ENCODE data around the gene STARD9.
"Not testable (repeated sequence)": the region's sequence is repeated elsewhere in the genome, so short reads cannot be mapped to it uniquely, and the experiment has no call there.

Gene STARD9

DNA sequence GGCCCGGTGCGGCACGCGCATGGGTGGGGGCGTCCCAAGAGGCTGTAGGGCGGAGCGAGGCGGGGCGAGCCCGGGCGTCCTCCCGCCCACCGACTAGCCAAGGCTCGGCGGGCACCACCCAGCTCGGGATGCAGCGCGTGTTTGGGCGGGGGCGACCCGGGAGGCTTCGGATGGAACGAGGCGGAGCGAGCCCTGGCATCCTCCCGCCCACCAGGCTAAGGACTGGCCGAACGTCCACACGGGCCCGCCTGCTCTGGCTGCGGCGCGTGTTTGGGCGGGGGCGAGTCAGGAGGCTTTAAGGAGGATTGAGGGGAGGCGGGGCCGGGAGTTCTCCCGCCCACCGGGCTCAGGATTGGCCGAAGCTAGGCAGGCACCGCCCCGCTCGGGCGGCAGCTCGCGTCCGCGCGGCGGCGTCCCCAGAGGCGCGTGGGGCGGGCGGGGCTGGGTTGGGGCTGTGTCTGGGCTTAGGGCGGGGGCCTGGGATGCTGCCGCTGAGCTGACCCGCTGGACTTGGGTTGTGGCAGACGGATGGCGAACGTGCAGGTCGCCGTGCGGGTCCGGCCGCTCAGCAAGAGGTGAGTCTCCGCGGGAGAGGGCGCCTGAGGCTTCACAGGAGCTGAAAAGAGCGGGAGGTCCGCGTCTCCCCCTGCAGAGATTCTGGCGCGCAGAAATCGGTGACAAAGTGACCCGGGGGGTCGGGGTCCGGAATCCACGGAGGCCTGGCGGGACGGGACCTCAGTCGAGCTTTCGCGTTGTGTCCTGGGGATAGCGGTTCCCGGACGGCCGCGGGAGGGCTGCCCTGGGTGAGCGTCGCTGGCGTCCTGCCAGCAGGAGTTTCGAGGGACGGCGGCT is at the start of gene STARD9:
STARD9 (plus strand) TSS at position 419 of the 852 bp plus-strand sequence; CDS start at position 529, 110 bp downstream.
- Histone ChIP-seq H3K9me3 (ENCODE audit: control insufficient read depth, insufficient read depth, low read length) (no peaks in the 10 kb centered on the region), H3K9ac (ENCODE audit: low read depth, low read length) (peak within 1 kb of the TSS; percentile 91), H3K4me1 (ENCODE audit: insufficient read depth, low read length) (no peaks in the 10 kb centered on the region; the same call in 1 of the 2 replicates), H3K36me3 (ENCODE audit: insufficient read depth, low read length) (no peaks in the 10 kb centered on the region)

DNA sequence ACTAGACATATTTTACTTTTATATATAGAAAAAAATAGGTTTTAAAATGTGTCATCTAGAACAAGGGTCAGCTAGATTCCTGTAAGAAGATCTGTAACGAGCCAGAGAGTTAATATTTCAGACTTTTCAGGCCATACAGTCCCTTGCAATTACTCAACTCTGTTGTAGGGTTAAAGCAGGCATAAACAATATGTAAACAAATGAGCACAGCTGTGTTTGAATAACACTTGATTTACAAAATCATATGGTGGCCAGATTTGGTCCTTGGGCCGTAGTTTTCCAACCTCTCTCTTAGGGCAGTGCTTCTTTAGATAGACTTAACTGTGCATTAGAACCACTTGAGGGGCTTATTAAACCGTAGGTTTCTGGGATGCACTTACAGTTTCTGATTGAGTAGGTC is 46.4 kb upstream of the STARD9 start:
- Histone ChIP-seq H3K9ac (ENCODE audit: low read depth, low read length) (no peak overlapping the region), H3K9me3 (ENCODE audit: control insufficient read depth, insufficient read depth, low read length) (no peaks in the 10 kb centered on the region), H3K4me1 (ENCODE audit: insufficient read depth, low read length) (no peaks in the 10 kb centered on the region), H3K36me3 (ENCODE audit: insufficient read depth, low read length) (peaks cover 2% of the 10 kb centered on the region)

DNA sequence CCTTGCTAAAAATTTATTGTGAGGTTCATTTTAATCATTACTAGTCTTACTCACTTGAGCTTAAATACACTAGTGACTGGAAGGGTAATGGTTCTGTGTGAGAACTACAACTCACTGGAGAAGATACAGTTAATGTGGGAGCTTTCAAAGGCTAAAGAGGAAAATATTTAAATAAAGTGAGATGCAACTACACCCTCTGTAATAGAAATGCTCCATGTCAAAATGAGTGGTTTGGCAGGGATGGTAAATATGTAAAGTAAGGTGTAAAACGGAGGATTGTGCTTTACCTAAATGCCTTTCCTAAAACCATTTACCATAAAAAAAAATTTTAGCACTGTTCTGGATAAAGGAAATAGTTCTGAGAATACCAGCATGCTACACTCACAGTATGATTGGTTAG is 42.2 kb upstream of the STARD9 start:
- Histone ChIP-seq H3K36me3 (ENCODE audit: insufficient read depth, low read length) (peaks cover 2% of the 10 kb centered on the region), H3K9me3 (ENCODE audit: control insufficient read depth, insufficient read depth, low read length) (no peaks in the 10 kb centered on the region), H3K9ac (ENCODE audit: low read depth, low read length) (no peak overlapping the region), H3K4me1 (ENCODE audit: insufficient read depth, low read length) (no peaks in the 10 kb centered on the region)

DNA sequence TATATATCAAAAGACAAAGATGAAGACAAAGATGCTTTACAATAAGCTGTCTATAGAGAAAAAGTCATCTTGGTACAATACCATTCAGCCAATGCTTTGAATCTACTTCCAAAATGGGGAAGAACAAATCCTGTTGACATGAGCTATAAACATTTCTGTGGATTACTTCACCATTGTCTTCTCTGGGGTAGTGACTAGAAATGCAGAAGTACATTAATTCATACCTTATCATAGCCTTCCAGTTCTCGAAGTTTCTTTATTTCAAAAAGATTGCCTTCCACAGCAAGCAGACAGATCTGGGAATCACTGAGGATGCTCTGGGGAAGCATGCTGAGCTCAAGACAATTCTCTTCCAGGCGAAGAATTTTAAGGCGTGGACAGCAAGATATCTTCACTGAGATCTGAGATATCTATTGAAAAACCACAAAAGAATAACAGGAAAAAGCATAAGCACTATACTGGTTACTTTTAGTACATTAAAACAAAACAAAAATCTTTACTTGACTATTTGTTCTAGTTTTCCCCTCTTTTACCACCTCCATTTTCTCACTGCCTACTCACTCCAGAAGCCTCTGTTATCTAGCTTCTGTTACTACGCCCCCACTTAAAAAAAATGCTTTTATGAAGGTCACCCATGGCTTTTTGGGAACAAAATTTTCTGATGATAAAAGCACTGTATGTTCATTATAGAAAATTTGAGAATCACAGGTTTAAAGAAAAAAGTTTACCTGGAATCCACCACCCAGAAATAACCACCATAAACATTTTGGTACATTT is 30.4 kb upstream of the STARD9 start:
- H3K36me3 ChIP-seq (ENCODE audit: insufficient read depth, low read length) = peaks cover 4% of the 10 kb centered on the region; the same call in 1 of the 2 replicates
- no peaks in the 10 kb centered on the region for H3K9me3 ChIP-seq (ENCODE audit: control insufficient read depth, insufficient read depth, low read length)
- H3K4me1 ChIP-seq (ENCODE audit: insufficient read depth, low read length) = no peaks in the 10 kb centered on the region
- H3K9ac ChIP-seq (ENCODE audit: low read depth, low read length) = no peak overlapping the region

DNA sequence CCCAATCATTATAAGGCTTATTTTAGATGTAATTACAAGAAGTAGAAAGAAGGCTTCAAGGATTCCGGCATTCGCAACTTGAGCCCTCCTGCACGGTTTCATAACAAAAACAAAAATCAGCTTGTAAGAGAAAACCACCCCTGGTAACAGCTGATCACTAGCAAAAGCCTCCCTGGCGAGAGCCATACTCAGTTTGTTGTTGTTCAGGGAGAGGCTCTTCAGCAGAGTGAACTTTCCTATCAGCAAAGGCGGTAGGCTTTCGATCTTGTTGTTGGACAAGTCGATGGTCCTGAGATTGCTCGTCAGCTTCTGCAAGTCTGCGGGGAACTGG is 27.5 kb upstream of the STARD9 start:
- H3K9me3 ChIP-seq (ENCODE audit: control insufficient read depth, insufficient read depth, low read length) = no peaks in the 10 kb centered on the region
- no peaks in the 10 kb centered on the region for H3K4me1 ChIP-seq (ENCODE audit: insufficient read depth, low read length)
- H3K9ac ChIP-seq (ENCODE audit: low read depth, low read length) = peak overlapping the region; percentile 94
- peaks cover 4% of the 10 kb centered on the region; the same call in 1 of the 2 replicates for H3K36me3 ChIP-seq (ENCODE audit: insufficient read depth, low read length)

DNA sequence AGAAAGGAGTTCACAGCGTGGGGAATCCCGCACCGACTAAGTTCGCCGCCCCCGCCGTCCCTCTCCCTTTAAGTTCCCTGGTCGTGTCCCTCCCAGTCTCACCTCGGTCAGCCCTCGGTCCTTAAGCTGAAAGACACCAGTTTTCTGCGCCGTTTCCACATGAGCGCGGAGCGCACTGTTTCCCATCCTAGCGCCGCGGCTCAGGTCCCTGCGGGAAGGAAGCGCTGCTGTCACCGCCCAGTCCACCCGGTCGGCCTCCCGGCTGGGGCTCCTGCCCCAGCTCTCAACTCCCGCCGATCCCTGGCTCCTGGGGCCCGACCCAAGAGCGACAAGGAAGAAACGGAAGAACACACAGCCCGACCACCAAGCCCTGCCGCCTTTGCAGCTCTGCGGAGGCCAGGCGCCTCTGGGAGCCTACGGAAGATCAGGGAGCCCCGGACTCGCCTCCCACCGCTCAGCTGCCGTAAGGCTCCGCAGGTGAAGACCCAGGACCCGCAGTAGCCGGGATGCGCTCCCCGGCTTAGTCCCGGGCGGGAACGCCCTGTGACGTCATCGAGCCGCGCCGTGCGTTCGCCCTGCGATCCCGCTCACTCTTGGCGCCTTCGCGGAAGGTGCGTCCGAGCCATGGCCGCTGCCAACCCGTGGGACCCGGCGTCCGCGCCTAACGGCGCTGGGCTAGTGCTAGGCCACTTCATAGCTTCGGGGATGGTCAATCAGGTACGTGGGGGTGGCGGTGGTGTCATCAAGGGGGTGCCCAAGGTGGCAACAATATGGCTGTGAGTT is 27.0 kb upstream of the STARD9 start, which contains the start of the genes HAUS2 and LRRC57:
HAUS2 (plus strand) TSS at position 590 of the 783 bp plus-strand sequence; CDS start at position 625, 35 bp downstream.
LRRC57 (minus strand) TSS at position 545 of the 783 bp plus-strand sequence; CDS start at position 186, 359 bp downstream.
- no peaks in the 10 kb centered on the region for H3K9me3 ChIP-seq (ENCODE audit: control insufficient read depth, insufficient read depth, low read length)
- H3K9ac ChIP-seq (ENCODE audit: low read depth, low read length) = peak within 1 kb of the TSS; percentile 94
- H3K4me1 ChIP-seq (ENCODE audit: insufficient read depth, low read length) = no peaks in the 10 kb centered on the region
- peaks cover 4% of the 10 kb centered on the region; the same call in 1 of the 2 replicates for H3K36me3 ChIP-seq (ENCODE audit: insufficient read depth, low read length)

DNA sequence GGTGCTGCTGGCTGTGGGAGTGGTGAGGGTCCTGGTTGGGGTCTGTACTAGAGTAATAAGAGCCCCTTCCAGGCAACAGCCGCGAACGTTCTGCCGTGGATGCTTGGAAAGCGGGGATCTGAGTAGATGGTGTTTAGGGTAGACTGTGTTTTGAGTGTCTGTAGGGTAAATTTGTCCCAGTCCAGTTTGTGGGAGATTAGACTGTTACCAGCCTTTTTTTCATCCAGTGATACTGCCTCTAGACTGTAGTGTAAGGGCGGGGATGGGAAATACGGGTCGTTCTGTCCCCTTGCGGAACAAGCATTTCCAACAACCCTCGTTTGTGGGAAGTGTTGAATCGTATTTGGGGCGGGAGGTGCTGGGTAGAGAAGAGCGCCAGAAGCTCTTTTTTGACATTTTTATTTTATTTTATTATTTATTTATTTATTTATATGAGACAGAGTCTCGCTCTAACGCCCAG is 26.3 kb upstream of the STARD9 start:
- H3K4me1 ChIP-seq (ENCODE audit: insufficient read depth, low read length) = no peaks in the 10 kb centered on the region
- peak overlapping the region; percentile 94 for H3K9ac ChIP-seq (ENCODE audit: low read depth, low read length)
- H3K9me3 ChIP-seq (ENCODE audit: control insufficient read depth, insufficient read depth, low read length) = no peaks in the 10 kb centered on the region
- no peaks in the 10 kb centered on the region; the same call in 1 of the 2 replicates for H3K36me3 ChIP-seq (ENCODE audit: insufficient read depth, low read length)

DNA sequence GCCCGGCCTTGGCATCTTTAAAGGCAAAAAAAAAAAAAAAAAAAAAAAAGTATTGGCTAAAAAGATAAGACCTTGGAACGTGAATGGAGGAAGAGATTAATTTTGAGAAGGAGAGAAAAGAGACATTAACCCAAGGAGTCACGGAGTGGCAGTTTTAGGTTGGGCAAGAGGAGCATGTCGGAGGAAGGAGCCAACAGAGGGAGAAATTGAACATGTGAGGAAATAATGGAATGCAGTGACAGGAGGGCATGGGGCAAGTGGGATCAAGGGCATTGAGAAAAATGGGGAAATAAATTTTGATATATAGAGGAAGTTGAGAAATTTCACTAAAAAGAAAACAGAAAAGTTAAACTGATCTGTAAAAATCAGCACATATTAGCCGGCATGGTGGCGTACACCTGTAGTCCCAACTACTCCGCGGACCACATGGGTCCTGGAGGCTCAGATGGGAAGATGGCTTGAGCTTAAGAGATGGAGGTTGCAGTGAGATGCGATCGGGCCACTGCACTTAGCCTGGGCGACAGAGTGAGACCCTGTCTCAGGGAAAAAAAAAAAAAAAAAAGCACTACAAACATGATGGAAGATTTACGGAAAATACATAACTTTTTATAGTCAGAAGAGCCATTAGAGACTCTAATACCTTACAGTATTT is 25.5 kb upstream of the STARD9 start:
- Histone ChIP-seq H3K9ac (ENCODE audit: low read depth, low read length) (peak overlapping the region; percentile 94; the same call in 1 of the 2 replicates), H3K4me1 (ENCODE audit: insufficient read depth, low read length) (no peaks in the 10 kb centered on the region), H3K36me3 (ENCODE audit: insufficient read depth, low read length) (no peaks in the 10 kb centered on the region; the same call in 1 of the 2 replicates)

DNA sequence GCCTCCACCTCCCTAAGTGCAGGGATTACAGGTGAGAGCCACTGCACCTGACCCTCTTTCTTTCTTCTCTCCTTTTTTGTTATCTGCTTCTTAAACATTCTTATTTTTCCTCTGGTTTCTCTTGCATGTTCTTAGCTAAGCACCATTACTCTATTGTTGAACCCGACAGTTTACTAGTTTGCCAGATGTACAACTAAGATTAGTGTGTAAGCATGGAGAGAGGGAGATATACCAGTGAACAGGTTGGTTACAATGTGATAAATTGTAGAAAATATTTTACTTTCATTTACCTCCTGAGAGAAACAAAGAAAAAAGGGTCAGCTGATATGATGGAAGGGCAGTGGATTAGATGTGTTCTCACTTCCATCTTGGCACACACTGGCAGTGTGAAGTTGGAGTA is 21.9 kb upstream of the STARD9 start:
- Histone ChIP-seq H3K36me3 (ENCODE audit: insufficient read depth, low read length) (no peaks in the 10 kb centered on the region), H3K9me3 (ENCODE audit: control insufficient read depth, insufficient read depth, low read length) (no peaks in the 10 kb centered on the region), H3K9ac (ENCODE audit: low read depth, low read length) (no peak overlapping the region), H3K4me1 (ENCODE audit: insufficient read depth, low read length) (no peaks in the 10 kb centered on the region)

More for the DNA sequence above, 25.5 kb upstream of the STARD9 start:
- no peaks in the 10 kb centered on the region for H3K9me3 ChIP-seq (ENCODE audit: control insufficient read depth, insufficient read depth, low read length)

DNA sequence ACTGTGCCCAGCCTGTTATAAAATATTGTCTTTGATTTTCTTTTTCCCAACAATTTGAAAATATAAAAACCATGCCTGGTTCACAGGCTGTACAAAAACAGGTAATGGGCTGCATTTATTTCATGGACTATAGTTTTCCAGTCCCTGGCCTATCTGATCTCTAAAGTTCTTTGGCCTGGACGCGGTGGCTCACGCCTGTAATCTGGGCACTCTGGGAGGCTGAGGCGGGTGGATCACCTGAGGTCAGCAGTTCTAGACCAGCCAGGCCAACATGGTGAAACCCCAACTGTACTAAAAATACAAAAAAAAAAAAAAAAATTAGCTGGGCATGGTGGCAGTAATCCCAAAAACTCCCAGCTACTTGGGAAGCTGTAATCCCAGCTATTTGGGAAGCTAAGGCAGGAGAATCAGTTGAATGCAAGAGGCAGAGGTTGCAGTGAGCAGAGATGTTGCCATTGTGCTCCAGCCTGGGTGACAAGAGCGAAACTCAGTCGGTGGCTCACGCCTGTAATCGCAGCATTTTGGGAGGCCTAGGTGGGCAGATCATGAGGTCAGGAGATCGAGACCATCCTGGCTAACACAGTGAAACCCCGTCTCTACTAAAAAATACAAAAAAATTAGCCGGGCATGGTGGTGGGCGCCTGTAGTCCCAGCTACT is 18.7 kb upstream of the STARD9 start:
- not testable (repeated sequence) for H3K9ac ChIP-seq (ENCODE audit: low read depth, low read length); H3K4me1 ChIP-seq (ENCODE audit: insufficient read depth, low read length); H3K9me3 ChIP-seq (ENCODE audit: control insufficient read depth, insufficient read depth, low read length)
- H3K36me3 ChIP-seq (ENCODE audit: insufficient read depth, low read length) = peaks cover 14% of the 10 kb centered on the region; the same call in 1 of the 2 replicates

DNA sequence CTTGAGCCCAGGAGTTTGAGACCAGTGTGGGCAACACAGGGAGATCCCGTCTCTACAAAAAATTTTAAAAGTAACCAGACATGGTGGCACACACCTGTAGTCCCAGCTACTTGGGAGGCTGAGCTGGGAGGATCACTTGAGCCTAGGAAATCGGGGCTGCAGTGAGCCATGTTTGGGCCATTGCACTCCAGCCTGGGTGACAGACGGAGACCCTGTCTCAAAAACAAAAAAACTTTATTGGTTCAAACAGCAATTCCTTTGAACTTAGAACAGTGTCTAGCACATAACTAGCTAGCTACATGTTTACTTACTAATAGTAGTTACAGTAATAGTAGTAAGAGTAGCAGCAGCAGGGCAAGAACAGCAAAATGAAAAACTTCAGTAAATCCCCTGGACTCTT is 16.7 kb upstream of the STARD9 start:
- Histone ChIP-seq H3K36me3 (ENCODE audit: insufficient read depth, low read length) (peaks cover 17% of the 10 kb centered on the region; the same call in 1 of the 2 replicates), H3K9ac (ENCODE audit: low read depth, low read length) (no peak overlapping the region), H3K4me1 (ENCODE audit: insufficient read depth, low read length) (no peaks in the 10 kb centered on the region), H3K9me3 (ENCODE audit: control insufficient read depth, insufficient read depth, low read length) (no peaks in the 10 kb centered on the region)

DNA sequence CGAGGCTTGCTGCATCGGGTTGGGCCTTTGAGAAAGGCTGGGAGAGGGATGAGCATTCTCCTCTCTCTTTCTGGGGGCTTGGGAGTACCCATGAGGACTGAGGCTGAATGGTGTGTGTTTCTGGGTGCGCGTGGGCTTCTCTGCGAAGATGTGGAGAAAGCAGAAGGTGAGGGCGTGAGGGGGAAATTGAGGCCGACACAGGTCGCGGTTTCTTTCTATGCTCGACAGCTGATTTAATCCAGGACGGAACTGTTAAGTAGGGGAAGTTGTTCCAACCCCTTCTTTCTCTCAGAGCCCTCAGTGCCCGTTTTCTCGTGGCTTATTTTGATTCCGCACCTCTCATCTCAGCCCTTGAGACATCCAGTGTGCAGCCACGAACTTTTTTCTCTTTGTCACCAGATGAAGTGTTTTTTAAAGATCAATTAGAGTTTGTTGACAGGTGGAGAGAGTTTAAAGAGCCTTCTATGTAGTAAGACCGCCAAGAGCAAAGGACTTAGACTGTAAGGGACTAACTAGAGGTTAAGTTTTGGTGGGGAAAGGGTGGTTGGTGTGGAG is 711 bp downstream of the STARD9 start:
- H3K9me3 ChIP-seq (ENCODE audit: control insufficient read depth, insufficient read depth, low read length) = no peaks in the 10 kb centered on the region
- no peaks in the 10 kb centered on the region; the same call in 1 of the 2 replicates for H3K4me1 ChIP-seq (ENCODE audit: insufficient read depth, low read length)
- no peaks in the 10 kb centered on the region for H3K36me3 ChIP-seq (ENCODE audit: insufficient read depth, low read length)
- H3K9ac ChIP-seq (ENCODE audit: low read depth, low read length) = peak overlapping the region; percentile 91

DNA sequence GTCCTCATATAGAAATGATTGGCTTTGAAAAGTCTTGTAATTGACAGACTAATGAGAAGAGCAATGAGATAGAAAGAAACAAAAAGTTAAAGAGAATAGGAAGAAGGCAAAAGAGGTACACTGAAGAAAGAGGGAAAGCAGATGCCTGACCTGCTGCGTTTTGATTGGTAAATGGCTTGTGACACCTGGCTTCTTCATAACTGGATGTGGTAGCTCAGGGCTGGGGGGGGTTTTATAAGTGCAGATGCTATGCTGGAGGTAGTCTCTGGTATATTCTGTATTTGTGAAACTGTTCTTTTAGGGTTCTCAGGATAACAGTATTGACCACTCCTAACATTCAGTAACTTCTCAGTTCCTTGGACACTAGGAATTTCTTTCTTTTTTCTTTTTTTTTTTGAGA is 1.4 kb downstream of the STARD9 start:
- Histone ChIP-seq H3K36me3 (ENCODE audit: insufficient read depth, low read length) (no peaks in the 10 kb centered on the region), H3K4me1 (ENCODE audit: insufficient read depth, low read length) (peaks cover 2% of the 10 kb centered on the region), H3K9ac (ENCODE audit: low read depth, low read length) (no peak overlapping the region), H3K9me3 (ENCODE audit: control insufficient read depth, insufficient read depth, low read length) (no peaks in the 10 kb centered on the region)
